NOMO-1 treated with dmso at 0.1 percent for 144 hours (cell line): ENCODE data around the gene REPS2.
"Not testable (repeated sequence)": the region's sequence is repeated elsewhere in the genome, so short reads cannot be mapped to it uniquely, and the experiment has no call there.

Experiments used
- DNase-seq: peaks from one replicate; lab custom pipeline; 2025; ENCODE audit not compliant: unreplicated experiment; lab: John Stamatoyannopoulos, UW

The REPS2 gene

GRCh38 chrX:16963216-16963615 is 16.8 kb downstream of the REPS2 start:
- DNase-seq, result no peak

GRCh38 chrX:16964976-16965375 is 18.5 kb downstream of the REPS2 start:
- DNase-seq, result not testable (repeated sequence)

DNA sequence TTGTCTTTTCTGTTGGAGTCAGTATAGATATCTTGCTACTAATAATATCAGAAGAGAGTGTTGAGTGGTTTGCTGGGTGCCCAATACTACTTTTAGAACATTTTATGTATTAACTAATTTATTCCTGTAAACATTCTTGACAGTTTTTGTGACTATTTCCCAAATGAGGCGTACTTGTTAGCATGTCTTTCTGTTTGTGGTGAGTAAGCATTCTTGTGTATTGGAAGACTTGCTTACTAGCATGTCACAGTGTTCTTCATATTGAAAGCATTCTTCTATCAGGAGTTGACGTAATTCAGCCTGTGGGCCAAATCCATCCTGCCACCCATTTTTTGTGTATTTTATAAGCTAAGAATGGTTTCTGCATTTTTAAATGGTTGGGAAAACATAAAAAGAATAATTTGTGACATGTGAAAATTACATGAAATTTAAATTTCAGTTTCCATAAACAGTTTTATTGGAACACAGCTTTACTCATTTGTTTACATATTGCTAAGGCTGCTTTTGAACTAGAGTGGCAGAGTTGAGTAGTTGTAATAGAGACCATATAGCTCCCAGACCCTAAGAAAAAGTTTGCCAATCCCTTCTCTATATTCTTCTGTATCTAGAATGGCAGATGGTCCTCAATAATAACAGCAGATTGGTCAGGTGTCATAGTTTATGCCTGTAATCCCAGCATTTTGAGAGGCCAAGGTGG is 20.4 kb downstream of the REPS2 start:
- DNase-seq, result no peak

- not testable (repeated sequence) for DNase-seq
Measured at GRCh38 chrX:16968753-16969152, 22.3 kb downstream of the REPS2 start.

- DNase-seq, result no peak
Measured at GRCh38 chrX:16970977-16971376, 24.5 kb downstream of the REPS2 start.

GRCh38 chrX:16971694-16972093 is 25.2 kb downstream of the REPS2 start:
- DNase-seq, result no peak

- no peak for DNase-seq
Measured at GRCh38 chrX:16975233-16975632, 28.8 kb downstream of the REPS2 start.

DNA sequence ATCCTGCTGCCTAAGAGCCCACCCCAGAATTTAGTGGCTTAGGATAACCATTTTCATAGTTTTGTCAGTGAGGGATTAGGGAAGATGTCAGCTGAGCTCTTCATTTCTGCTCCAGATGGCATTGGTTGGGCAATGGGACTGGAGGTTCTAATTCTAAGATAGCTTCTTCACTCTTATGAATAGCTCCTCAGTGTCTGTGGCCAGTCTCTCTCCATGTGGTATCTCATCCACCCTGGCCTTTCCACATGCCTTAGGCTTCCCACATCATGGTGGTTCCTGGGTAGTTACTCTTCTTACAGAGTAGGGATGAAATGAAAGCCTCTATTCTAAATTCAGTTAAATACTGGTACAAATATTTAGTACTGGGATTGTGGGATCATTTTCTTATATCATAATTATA is 31.3 kb downstream of the REPS2 start:
- no peak for DNase-seq

GRCh38 chrX:16978193-16978984 is 31.9 kb downstream of the REPS2 start:
- no peak for DNase-seq

GRCh38 chrX:16979226-16979625 is 32.8 kb downstream of the REPS2 start:
- no peak for DNase-seq

DNA sequence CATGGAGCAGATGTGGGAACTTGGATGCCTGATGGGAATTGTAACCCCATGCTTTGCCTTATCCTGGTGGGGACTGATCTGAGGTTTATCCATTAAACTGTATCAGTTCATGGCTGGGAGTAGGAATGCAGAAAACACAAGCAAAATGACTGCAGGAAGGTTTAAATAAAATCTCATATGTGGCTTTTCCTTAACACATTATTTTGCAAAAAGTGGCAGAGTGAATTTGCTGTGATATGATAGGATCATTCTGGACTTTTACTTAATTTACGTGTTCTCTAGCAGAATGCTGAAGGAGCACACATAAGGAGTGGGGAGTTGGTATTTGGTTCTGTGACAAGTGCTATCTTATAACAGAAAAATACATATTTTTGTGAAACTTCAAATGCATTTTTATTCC is 34.8 kb downstream of the REPS2 start:
- DNase-seq, result no peak

DNA sequence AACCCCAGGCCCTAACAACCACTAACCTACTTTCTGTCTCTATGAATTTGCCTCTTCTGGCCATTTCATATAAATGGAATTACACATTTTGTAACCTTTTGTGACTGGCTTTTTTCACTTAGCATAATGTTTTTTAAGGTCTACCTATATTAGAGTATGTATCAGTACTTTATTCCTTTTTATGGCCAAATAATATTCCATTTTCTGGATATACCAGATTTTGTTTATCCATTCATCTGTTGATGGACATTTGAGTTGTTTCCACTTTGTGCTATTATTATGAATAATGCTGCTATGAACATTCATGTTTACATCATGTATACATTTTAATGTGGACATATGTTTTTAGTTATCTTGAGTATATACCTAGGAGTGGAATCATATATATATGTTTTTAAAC is 35.5 kb downstream of the REPS2 start:
- DNase-seq, result no peak

DNA sequence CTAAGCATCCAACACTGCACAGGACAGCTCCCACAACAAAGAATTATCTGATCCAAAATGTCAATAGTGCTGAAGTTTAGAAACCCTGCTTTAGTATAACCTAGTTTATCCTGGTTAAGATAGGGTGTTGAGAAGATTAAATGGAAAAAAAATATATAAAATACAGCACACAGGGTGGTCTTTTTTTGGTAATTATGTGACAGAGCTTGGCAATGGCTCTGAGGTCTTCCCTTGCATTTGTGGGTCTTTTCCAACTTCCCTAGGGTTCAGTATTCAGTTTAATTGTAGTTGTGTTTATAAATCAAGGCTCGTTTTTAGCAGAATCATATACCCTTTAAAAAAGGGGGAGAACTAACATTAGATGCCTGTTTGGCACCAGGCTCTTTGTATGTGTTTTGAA is 36.6 kb downstream of the REPS2 start:
- DNase-seq, result no peak

DNA sequence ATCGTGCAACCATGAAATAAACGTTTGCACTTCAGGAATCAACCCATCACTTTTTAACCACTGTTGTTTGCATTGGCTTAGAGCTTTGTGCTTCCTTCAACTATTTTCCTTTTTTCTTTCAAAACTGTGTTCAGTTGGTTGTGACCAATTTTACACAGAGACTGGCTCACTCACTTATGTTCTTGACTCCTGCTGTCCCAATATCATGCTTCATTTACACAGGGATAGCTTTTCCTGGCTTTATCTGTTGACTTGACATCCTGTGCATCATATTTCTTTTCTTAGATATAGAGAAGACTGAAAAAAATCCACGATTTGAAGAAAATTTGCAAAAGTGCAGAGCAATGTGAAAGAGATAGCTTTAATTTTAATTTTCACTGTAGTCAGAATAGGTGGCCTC is 38.8 kb downstream of the REPS2 start:
- DNase-seq, result no peak

DNA sequence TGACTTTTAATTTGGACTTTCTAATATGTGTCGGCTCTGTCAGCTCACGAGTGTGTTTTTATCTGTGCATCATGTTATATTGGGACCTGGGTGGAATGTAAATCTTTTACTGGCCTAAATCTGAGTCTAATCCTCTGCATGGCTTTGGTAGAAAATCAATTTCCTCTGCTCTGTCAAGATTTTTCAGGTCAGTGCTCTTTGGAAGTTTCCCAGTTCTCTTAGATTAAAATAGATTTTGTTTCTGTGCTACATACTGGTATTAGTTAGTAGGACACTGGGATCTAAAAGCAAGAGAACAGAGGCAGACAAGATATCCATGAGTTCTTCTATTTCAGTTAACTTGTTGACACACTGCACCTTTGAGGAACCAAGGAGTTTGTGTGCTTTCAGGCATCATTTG is 39.7 kb downstream of the REPS2 start:
- DNase-seq, result no peak

- DNase-seq, result no peak
Measured at GRCh38 chrX:16989750-16990149, 43.3 kb downstream of the REPS2 start.

GRCh38 chrX:16990839-16991238 is 44.4 kb downstream of the REPS2 start:
- no peak for DNase-seq

- DNase-seq, result no peak
Measured at GRCh38 chrX:16992445-16992844, 46.0 kb downstream of the REPS2 start.

- DNase-seq, result no peak
Measured at GRCh38 chrX:16992951-16993350, 46.5 kb downstream of the REPS2 start.

DNA sequence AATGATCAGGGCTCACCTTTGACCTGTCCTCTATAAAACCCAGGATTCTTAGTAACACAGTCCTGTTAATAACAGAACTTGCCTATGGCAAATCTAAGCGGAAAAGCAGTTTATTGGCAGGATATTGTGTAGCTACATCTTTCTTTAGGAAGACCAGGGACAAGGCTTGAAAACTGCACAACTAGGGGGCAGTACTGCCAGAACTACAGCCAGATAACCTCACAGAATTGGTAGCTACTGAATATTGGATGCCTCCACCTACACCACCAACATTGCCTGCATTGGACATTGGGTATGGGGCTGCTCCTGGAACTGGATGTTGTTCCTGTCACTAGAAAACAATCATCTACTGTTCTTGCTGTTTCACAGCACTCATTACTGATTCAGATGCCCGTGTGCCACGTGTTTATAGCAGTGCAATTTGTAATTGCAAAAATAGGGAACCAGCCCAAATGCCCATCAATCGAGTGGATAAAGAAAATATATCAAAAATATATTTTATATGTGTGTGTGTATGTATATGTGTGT is 47.4 kb downstream of the REPS2 start:
- DNase-seq, result no peak

GRCh38 chrX:16994736-16995135 is 48.3 kb downstream of the REPS2 start:
- no peak for DNase-seq

- no peak for DNase-seq
Measured at GRCh38 chrX:16997313-16997712, 50.9 kb downstream of the REPS2 start.
